ENCODE results near the gene ZNF444.

The ZNF444 gene

GRCh38 chr19:56107626-56108351, 33.3 kb upstream of the ZNF444 start:
- DNase-seq: no peak

DNA sequence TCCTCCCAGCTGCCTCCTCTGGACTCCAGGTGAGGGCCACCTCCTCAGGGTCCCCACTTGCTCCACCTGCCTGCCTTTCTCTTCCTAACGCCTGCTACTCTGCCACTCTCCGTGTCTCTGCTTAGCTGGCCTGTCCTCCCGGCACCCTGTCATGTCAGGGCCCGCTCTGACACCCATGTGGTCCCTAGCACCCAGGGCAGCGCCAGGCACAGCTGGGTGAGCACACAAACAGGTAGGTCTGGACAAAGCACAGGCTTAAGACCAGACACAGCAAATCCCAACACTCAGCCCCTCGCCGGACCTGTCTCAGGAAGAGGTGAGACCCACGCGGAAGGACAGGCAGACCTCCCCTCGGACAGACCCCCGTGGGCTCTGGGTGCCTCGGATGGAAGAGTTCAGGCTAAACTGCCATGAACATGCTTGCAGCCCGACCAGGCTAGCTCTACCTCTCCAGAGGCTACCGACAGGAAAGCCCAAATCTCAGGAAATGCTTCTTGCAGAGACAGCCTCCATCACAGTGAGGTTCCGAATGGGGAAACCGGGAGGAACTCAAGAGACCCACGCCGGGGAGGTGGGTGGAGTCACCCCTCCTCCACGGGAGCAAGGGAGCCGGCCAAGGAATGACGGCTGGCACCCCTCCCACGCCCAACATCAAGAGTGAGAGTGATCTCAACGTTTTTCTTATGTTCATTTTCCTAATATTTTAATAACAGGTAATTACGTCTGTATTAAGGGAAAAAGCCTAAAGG, 32.5 kb upstream of the ZNF444 start:
- DNase-seq: no peak

GRCh38 chr19:56109226-56109625, 31.9 kb upstream of the ZNF444 start:
- no peak for DNase-seq

- no peak for DNase-seq
Measured at GRCh38 chr19:56110515-56111448, 30.3 kb upstream of the ZNF444 start.

DNA sequence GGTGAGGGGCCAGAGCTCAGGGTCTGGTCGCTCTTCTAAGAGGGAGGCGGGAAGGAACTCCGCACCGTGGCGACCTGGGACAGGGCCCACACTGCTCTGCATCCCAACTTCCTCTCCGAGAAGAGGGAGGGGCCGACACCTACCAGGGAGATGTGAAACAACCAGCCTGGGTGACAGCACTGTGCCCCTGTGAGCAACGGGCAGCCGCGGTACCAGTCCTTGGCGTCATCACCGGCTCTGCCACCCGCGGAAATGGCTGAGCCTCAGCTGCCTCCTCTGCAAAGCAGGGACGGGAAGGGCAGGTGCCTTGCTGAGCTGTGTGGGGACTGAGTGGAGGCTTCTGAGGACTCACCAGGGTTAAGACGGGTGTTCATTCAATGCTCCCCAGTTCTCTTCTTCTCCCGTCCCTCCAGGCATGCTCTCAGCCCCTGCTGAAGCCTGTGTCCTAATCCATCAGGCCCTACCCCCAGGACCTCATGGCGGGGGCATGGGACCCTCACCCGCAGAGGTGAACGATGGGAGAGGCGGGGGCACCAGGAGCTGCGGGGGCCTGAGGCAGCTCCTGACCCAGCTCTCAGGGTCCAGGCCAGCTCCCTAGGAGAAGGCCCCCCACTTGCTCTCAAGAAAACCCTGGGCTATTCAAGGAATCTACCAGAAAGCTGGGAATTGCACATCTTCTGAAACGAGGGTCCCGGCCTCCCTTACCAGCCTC, 29.3 kb upstream of the ZNF444 start:
- no peak for DNase-seq

DNA sequence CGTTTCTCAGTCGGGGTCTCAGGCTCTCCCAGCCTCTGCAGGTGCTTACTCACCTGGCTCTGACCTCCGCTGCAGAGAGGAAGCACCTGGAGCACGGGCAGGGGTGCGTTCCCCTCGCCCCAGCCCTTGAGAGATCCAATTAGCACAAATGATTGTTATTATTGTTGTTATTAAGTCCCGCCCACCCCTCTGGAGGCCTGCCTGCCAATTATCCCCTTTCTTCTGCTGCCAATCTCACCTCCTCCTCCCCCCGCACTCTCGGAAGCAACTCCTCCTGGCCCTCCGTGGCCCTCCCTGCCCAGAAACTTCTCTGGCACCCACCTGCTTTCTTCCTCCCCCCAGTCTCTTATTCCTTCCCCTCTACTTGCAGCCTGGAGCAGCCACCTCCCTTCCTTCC, 28.8 kb upstream of the ZNF444 start:
- DNase-seq: no peak

DNA sequence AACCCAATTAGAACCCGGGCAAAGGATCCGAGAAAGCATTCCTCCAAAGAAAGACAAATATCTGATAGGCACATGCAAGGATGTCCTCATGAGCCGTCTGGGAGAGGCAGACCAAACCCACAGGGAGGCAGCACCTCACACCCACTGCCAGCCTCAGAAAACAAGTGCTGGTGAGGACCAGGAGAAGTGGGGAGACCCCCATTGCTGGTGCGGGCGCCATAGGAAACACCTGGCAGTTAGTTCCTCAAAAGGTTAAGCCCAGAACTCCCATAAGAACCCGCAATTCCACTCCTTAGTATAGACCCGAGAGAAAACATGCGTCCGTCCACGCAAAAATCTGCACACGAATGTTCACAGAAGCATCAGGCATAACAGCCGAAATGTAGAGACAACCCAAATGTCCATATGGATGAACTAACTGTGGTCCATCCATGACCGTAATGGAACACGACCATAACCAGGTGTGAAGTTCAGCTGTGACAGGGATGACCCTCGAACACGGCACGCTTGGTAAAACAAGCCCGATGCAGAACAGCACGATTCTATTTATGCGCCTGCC, 27.9 kb upstream of the ZNF444 start:
- DNase-seq: no peak

GRCh38 chr19:56114051-56114777, 26.9 kb upstream of the ZNF444 start:
- no peak for DNase-seq

DNA sequence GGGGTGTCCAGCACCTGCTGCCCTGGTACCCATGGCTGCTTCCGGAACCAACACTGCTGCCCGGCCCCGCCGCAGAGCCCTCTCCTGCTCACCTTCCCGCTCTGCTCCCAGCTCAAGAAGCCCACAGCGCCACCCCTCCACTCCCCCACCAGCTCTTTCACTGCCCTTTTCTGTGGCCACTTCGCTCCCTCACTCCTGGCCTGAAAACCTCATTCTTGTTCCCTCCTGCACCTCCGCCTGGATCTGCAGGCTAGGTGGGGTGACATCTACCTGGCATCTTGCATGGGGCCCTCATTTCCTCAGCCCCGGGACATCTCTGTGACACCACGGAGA, 26.3 kb upstream of the ZNF444 start:
- no peak for DNase-seq

DNA sequence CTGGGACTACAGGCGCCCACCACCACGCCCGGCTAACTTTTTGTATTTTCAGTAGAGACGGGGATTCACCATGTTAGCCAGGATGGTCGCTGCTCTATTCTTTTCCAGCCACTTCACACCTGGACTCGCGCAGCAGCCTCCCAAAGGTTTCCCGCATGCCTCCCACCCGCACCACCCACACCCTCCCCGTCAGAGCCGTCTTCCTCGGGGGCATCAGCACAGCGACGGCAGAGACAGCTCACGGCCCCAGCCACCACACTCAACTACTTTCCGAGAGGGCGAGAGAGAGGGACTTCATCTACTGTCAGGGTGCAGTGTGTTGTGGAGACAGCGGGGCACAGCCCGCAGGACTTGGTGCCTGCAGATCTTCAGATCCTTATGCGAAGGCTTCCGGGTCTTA, 25.6 kb upstream of the ZNF444 start:
- no peak for DNase-seq

DNA sequence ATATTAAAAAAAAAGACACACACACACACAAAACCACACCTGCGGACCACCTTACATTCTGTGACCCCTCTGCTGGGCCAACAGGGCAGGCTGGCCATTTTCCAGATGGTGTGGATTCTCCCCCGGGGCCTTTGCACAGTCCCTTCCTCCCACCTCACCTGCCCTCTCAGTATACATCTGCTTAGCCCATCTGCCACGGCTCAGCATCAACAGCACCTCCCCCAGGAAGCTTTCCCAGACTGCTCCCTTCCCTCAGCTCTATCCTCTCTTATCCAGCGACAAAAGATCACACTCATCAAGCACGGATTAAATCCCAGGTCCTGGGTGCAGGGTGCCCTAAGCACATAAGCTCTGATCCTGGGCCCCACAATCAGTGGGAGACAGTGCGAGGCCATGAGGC, 24.5 kb upstream of the ZNF444 start:
- DNase-seq: no peak

DNA sequence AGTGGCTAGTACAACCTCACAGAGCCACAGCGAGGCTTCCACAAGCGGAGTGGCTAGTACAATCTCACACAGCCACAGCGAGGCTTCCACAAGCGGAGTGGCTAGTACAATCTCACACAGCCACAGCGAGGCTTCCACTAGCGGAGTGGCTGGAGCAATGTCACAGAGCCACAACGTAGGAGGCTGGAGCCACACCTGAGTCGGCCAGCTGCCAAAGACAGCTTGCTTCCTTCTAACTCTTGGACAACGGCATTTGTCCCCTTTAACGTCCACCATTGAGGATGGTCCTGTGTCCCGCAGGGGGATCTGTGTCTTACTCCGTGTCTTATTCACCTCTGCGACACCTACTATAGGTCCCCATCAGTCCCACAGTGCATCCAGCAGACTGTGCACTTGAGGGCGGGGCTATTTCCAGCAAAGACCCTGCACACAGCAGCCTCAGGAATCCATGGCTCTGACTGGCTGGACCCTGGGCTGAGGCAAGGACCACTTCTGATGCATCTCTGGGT, 23.7 kb upstream of the ZNF444 start:
- DNase-seq: no peak

DNA sequence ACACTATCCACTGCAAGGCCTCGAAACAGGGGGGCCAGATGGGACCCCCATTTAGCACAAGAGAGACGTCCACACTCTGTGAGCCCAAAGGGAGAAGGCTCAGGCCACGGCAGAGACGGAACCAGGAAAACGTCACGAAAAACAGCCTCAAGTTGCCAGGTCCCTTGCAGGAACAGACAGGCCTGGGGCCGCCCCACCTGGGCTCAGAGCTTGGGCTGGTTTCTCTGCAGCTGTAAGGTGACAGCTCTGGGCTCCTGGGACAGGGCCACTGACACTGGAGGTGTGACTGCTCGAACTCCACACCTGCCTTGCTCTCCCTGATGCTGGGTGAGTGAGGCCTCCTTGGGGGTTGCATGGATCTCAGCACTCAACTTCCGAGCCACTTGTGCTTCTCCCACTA, 23.2 kb upstream of the ZNF444 start:
- DNase-seq: no peak

GRCh38 chr19:56118666-56119581, 22.2 kb upstream of the ZNF444 start:
- no peak for DNase-seq

GRCh38 chr19:56119582-56119978, 21.5 kb upstream of the ZNF444 start:
- no peak for DNase-seq

DNA sequence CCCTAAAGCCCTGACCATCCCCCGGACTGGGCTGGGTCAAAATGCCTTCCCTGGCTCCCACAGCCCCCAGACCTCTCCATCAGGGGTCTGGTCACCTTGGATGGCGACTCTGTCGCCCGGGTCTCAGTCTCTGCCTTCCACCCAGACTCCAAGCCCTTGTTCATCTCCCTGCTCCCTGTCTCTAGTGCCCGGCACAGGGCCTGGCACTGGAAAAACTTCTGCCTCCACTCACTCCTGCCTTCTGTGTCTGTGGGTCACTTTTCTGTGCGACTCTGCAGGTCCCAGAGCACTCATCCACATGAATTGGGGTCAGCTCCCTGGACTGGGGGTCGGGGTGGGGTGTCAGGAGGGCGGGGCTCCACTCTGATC, 21.1 kb upstream of the ZNF444 start:
- no peak for DNase-seq

GRCh38 chr19:56120371-56121179, 20.5 kb upstream of the ZNF444 start:
- peak; percentile 84 for DNase-seq

GRCh38 chr19:56121180-56122167, 19.6 kb upstream of the ZNF444 start, which contains the start of gene ZNF787:
TSS of gene ZNF787 (minus strand) at chr19:56121295. CDS start at chr19:56103217, 18,078 bp downstream.
- DNase-seq: peak; percentile 90

Data from KG1 (cell line).